HG03135 (cell line): ENCODE results near the gene TAF1L.
"Not testable (repeated sequence)": the region's sequence is repeated elsewhere in the genome, so short reads cannot be mapped to it uniquely, and the experiment has no call there.

Experiments
- ATAC-seq: cut with Tn5 transposase; IDR thresholded peaks from one replicate; pipeline ENCODE4 v1.9.1; 2021; ENCODE audit warnings: mild to moderate bottlenecking, moderate library complexity; ENCODE audit not compliant: unreplicated experiment

The TAF1L gene

GRCh38 chr9:32635362-32635761 lies at the start of gene TAF1L:
Gene TAF1L (minus strand): TSS chr9:32635669. CDS start chr9:32635579, 90 bp downstream.
- no peak for ATAC-seq

- ATAC-seq = no peak
Observed at GRCh38 chr9:32681751-32682150, 46.3 kb upstream of the TAF1L start.

- ATAC-seq = no peak
Observed at GRCh38 chr9:32677931-32678330, 42.5 kb upstream of the TAF1L start.

- ATAC-seq = no peak
Observed at GRCh38 chr9:32672469-32672868, 37.0 kb upstream of the TAF1L start.

GRCh38 chr9:32671333-32671732 lies 35.9 kb upstream of the TAF1L start:
- no peak for ATAC-seq

GRCh38 chr9:32665101-32665500 lies 29.6 kb upstream of the TAF1L start:
- no peak for ATAC-seq

GRCh38 chr9:32663741-32664140 lies 28.3 kb upstream of the TAF1L start:
- no peak for ATAC-seq

GRCh38 chr9:32647671-32648070 lies 12.2 kb upstream of the TAF1L start:
- ATAC-seq = no peak

GRCh38 chr9:32644698-32645097 lies 9.2 kb upstream of the TAF1L start:
- no peak for ATAC-seq

- not testable (repeated sequence) for ATAC-seq
Observed at GRCh38 chr9:32633151-32633550, 2.3 kb downstream of the TAF1L start.

- ATAC-seq = no peak
Observed at GRCh38 chr9:32631991-32632390, 3.5 kb downstream of the TAF1L start.

- no peak for ATAC-seq
Observed at GRCh38 chr9:32627394-32627954, 8.0 kb downstream of the TAF1L start.

- ATAC-seq = no peak
Observed at GRCh38 chr9:32625320-32625719, 10.1 kb downstream of the TAF1L start.

- no peak for ATAC-seq
Observed at GRCh38 chr9:32622948-32623347, 12.5 kb downstream of the TAF1L start.

GRCh38 chr9:32618261-32618660 lies 17.2 kb downstream of the TAF1L start:
- ATAC-seq = no peak

GRCh38 chr9:32606811-32607210 lies 28.7 kb downstream of the TAF1L start:
- no peak for ATAC-seq

GRCh38 chr9:32603914-32604852 lies 31.3 kb downstream of the TAF1L start:
- peak; percentile 89 for ATAC-seq

GRCh38 chr9:32599021-32599420 lies 36.4 kb downstream of the TAF1L start:
- not testable (repeated sequence) for ATAC-seq

- ATAC-seq = no peak
Observed at GRCh38 chr9:32596936-32597335, 38.5 kb downstream of the TAF1L start.

- ATAC-seq = no peak
Observed at GRCh38 chr9:32596096-32596865, 39.2 kb downstream of the TAF1L start.

GRCh38 chr9:32590898-32591297 lies 44.6 kb downstream of the TAF1L start:
- no peak for ATAC-seq

GRCh38 chr9:32590476-32590875 lies 45.0 kb downstream of the TAF1L start:
- ATAC-seq = no peak
